ENCODE measurements around the gene ENPP6.
"Not testable (repeated sequence)": the region's sequence is repeated elsewhere in the genome, so short reads cannot be mapped to it uniquely, and the experiment has no call there.

ENPP6 gene

DNA sequence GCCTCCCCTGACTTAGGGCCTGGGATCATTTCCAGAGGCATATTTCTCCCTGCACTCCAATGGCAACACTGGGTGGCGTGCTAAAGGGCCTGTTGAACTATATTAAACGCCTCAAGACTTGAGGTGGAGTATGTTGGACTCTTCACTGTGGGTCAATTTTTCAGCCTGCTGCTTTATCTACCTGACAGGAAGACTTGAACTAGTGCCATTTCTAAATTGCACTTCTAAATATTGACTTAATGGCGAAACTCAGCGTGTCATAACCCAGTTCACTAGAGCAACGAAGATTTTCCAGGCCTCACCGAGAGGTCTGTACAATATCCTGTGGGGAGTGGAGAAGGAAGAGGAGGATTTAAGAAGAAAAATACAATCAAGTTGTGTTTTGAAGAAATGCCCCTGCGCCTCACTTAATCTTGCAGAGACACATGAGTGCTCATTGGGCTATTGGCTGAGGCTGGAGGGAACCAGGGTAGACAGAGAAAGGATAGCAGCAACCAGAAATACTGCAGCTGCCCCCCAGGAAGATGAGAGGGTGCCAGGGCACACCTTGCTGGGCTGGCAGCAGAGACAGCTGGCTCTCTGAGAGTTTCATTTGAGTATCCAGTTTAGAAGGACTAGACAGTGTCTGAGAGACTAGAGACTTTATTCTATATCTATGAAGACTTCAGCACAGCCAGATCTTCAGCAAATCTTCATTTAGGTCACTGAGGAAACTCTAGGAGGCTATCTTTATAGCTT is 67.4 kb downstream of the ENPP6 start:
- no CpG with 5 or more reads among the region's 7 CpGs for WGBS (ENCODE audit: insufficient coverage, insufficient read length)
- Histone ChIP-seq H3K4me3 (ENCODE audit: low read length) (no peak overlapping the region), H3K4me1 (ENCODE audit: control insufficient read depth, insufficient read depth, low read length) (no peaks in the 10 kb centered on the region; the same call in 1 of the 2 replicates), H3K27ac (ENCODE audit: low read length) (no peak overlapping the region), H3K36me3 (ENCODE audit: control insufficient read depth, insufficient read depth, low read length) (no peaks in the 10 kb centered on the region), H3K9me3 (ENCODE audit: control insufficient read depth, insufficient read depth, low read length) (no peaks in the 10 kb centered on the region), H3K27me3 (ENCODE audit: control insufficient read depth, insufficient read depth, low read length) (no peaks in the 10 kb centered on the region)
- no peak for DNase-seq (ENCODE audit: low read depth, low spot score)

DNA sequence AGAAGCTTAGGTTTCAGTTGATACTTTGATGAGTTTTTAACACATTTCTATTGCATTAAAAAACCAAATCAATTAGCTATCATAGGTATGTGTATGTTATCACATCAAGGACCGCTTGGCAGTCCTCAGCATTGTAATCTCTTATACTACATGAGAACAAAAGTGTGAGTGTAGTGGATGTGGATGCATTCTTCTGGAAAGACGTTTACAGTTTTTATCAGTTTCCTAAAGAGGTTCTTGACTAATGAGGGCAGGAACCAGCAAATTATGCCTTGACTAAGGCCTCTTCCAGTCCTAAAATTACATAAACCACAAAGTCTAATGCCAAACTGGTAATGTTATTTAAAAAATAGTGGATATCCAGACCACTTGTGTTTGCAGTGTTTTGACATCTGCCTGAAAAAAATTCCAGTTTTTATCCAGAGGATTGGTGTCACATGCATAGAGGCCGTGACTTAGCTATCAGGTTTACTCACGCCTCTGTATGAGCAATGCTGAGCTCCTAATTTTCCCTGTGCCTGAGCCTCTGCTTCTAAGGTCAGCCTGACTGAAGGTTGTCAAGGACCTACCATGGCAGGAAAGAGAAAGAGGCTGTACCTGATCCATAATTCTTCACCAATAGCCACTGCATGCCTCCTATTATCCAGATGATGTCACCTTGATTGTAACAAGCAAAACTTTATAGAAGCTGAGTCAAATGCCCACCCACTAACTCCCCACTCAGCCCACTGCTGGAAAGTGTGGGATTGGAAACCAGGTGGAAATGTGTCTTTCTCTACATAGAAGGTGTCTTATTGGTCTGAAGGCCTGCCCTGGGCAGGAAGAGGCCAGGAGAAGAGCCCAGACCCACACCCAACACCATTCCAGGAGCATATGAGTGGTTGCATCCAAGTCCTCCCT is 68.7 kb downstream of the ENPP6 start:
- H3K9me3 ChIP-seq (ENCODE audit: control insufficient read depth, insufficient read depth, low read length), result no peaks in the 10 kb centered on the region
- H3K4me1 ChIP-seq (ENCODE audit: control insufficient read depth, insufficient read depth, low read length), result no peaks in the 10 kb centered on the region; the same call in 1 of the 2 replicates
- H3K4me3 ChIP-seq (ENCODE audit: low read length), result no peak overlapping the region
- H3K36me3 ChIP-seq (ENCODE audit: control insufficient read depth, insufficient read depth, low read length), result no peaks in the 10 kb centered on the region
- no peak for DNase-seq (ENCODE audit: low read depth, low spot score)
- H3K27me3 ChIP-seq (ENCODE audit: control insufficient read depth, insufficient read depth, low read length), result no peaks in the 10 kb centered on the region
- WGBS (ENCODE audit: insufficient coverage, insufficient read length), result no CpG with 5 or more reads among the region's 4 CpGs
- no peak overlapping the region for H3K27ac ChIP-seq (ENCODE audit: low read length)

GRCh38 chr4:184147858-184148737 is 69.6 kb downstream of the ENPP6 start:
- DNase-seq (ENCODE audit: low read depth, low spot score), result no peak
- no peaks in the 10 kb centered on the region; the same call in 1 of the 2 replicates for H3K4me1 ChIP-seq (ENCODE audit: control insufficient read depth, insufficient read depth, low read length)
- H3K36me3 ChIP-seq (ENCODE audit: control insufficient read depth, insufficient read depth, low read length), result no peaks in the 10 kb centered on the region
- WGBS (ENCODE audit: insufficient coverage, insufficient read length), result no CpG with 5 or more reads among the region's 8 CpGs
- no peak overlapping the region for H3K27ac ChIP-seq (ENCODE audit: low read length)
- no peak overlapping the region for H3K4me3 ChIP-seq (ENCODE audit: low read length)
- no peaks in the 10 kb centered on the region for H3K27me3 ChIP-seq (ENCODE audit: control insufficient read depth, insufficient read depth, low read length)
- H3K9me3 ChIP-seq (ENCODE audit: control insufficient read depth, insufficient read depth, low read length), result no peaks in the 10 kb centered on the region

DNA sequence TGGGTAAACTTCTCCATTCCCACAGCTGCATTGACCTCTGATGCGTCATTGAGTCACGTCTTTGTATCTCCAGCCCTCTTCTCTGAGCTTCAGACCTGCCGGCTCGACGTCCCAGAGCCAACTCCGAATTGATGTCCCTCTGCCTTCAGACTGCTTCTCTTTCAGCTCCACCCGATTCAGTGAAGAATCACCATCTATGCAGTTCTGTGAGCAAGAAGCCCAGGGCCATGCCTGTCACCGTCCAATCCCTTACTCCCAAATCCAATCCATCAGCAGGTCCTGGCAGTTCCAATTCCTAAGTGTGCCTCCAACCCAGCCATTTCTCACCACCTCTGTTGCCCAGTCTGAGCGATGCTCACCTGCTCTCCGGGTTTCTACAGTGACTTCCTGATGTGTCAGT is 70.7 kb downstream of the ENPP6 start:
- DNase-seq (ENCODE audit: low read depth, low spot score), result no peak
- no peaks in the 10 kb centered on the region for H3K27me3 ChIP-seq (ENCODE audit: control insufficient read depth, insufficient read depth, low read length)
- H3K36me3 ChIP-seq (ENCODE audit: control insufficient read depth, insufficient read depth, low read length), result no peaks in the 10 kb centered on the region
- no peaks in the 10 kb centered on the region; the same call in 1 of the 2 replicates for H3K4me1 ChIP-seq (ENCODE audit: control insufficient read depth, insufficient read depth, low read length)
- WGBS (ENCODE audit: insufficient coverage, insufficient read length), result no CpG with 5 or more reads among the region's 10 CpGs
- no peak overlapping the region for H3K27ac ChIP-seq (ENCODE audit: low read length)
- no peak overlapping the region for H3K4me3 ChIP-seq (ENCODE audit: low read length)
- no peaks in the 10 kb centered on the region for H3K9me3 ChIP-seq (ENCODE audit: control insufficient read depth, insufficient read depth, low read length)

- H3K27me3 ChIP-seq (ENCODE audit: control insufficient read depth, insufficient read depth, low read length), result no peaks in the 10 kb centered on the region
- H3K36me3 ChIP-seq (ENCODE audit: control insufficient read depth, insufficient read depth, low read length), result no peaks in the 10 kb centered on the region
- no peak for DNase-seq (ENCODE audit: low read depth, low spot score)
- H3K27ac ChIP-seq (ENCODE audit: low read length), result no peak overlapping the region
- H3K4me1 ChIP-seq (ENCODE audit: control insufficient read depth, insufficient read depth, low read length), result no peaks in the 10 kb centered on the region; the same call in 1 of the 2 replicates
- H3K4me3 ChIP-seq (ENCODE audit: low read length), result no peak overlapping the region
- WGBS (ENCODE audit: insufficient coverage, insufficient read length), result no CpG with 5 or more reads among the region's 5 CpGs
- H3K9me3 ChIP-seq (ENCODE audit: control insufficient read depth, insufficient read depth, low read length), result no peaks in the 10 kb centered on the region
Measured at GRCh38 chr4:184145596-184145995, 72.1 kb downstream of the ENPP6 start.

- Histone ChIP-seq H3K27me3 (ENCODE audit: control insufficient read depth, insufficient read depth, low read length) (no peaks in the 10 kb centered on the region), H3K9me3 (ENCODE audit: control insufficient read depth, insufficient read depth, low read length) (no peaks in the 10 kb centered on the region), H3K27ac (ENCODE audit: low read length) (no peak overlapping the region), H3K4me3 (ENCODE audit: low read length) (no peak overlapping the region), H3K4me1 (ENCODE audit: control insufficient read depth, insufficient read depth, low read length) (no peaks in the 10 kb centered on the region; the same call in 1 of the 2 replicates), H3K36me3 (ENCODE audit: control insufficient read depth, insufficient read depth, low read length) (no peaks in the 10 kb centered on the region)
- no peak for DNase-seq (ENCODE audit: low read depth, low spot score)
- no CpG with 5 or more reads among the region's 15 CpGs for WGBS (ENCODE audit: insufficient coverage, insufficient read length)
Measured at GRCh38 chr4:184143770-184144564, 73.7 kb downstream of the ENPP6 start.

- Histone ChIP-seq H3K27me3 (ENCODE audit: control insufficient read depth, insufficient read depth, low read length) (no peaks in the 10 kb centered on the region), H3K4me1 (ENCODE audit: control insufficient read depth, insufficient read depth, low read length) (no peaks in the 10 kb centered on the region), H3K9me3 (ENCODE audit: control insufficient read depth, insufficient read depth, low read length) (no peaks in the 10 kb centered on the region), H3K36me3 (ENCODE audit: control insufficient read depth, insufficient read depth, low read length) (no peaks in the 10 kb centered on the region), H3K27ac (ENCODE audit: low read length) (no peak overlapping the region), H3K4me3 (ENCODE audit: low read length) (no peak overlapping the region)
- WGBS (ENCODE audit: insufficient coverage, insufficient read length), result no CpG with 5 or more reads among the region's 18 CpGs
- DNase-seq (ENCODE audit: low read depth, low spot score), result no peak
Measured at GRCh38 chr4:184142121-184143000, 75.3 kb downstream of the ENPP6 start.

- H3K4me3 ChIP-seq (ENCODE audit: low read length); H3K36me3 ChIP-seq (ENCODE audit: control insufficient read depth, insufficient read depth, low read length); H3K4me1 ChIP-seq (ENCODE audit: control insufficient read depth, insufficient read depth, low read length); H3K9me3 ChIP-seq (ENCODE audit: control insufficient read depth, insufficient read depth, low read length); H3K27ac ChIP-seq (ENCODE audit: low read length); DNase-seq (ENCODE audit: low read depth, low spot score); H3K27me3 ChIP-seq (ENCODE audit: control insufficient read depth, insufficient read depth, low read length): not testable (repeated sequence)
- no CpG with 5 or more reads among the region's 8 CpGs for WGBS (ENCODE audit: insufficient coverage, insufficient read length)
Measured at GRCh38 chr4:184140901-184141300, 76.8 kb downstream of the ENPP6 start.

DNA sequence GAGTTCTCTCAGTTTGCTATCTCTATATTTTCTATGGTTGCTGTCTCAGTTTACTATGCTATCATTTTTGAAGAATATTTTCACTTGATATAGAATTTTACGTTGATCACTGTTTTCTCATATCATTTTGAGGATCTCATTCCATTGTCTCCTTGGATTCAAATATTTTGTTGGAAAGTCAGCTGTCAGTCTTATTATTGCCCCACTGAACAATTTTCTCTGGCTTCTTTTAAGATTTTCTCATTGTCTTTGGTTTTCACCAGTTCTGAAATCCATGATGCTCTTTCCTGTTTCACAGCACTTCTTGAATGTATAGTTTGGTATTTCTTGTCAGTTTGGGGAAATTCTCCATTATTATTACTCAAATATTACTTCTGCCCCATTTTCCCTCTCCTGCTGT is 81.1 kb downstream of the ENPP6 start:
- no peak for DNase-seq (ENCODE audit: low read depth, low spot score)
- no peaks in the 10 kb centered on the region for H3K9me3 ChIP-seq (ENCODE audit: control insufficient read depth, insufficient read depth, low read length)
- no peak overlapping the region for H3K27ac ChIP-seq (ENCODE audit: low read length)
- H3K4me3 ChIP-seq (ENCODE audit: low read length), result no peak overlapping the region
- no peaks in the 10 kb centered on the region for H3K4me1 ChIP-seq (ENCODE audit: control insufficient read depth, insufficient read depth, low read length)
- no peaks in the 10 kb centered on the region for H3K27me3 ChIP-seq (ENCODE audit: control insufficient read depth, insufficient read depth, low read length)
- no peaks in the 10 kb centered on the region for H3K36me3 ChIP-seq (ENCODE audit: control insufficient read depth, insufficient read depth, low read length)
- no CpG with 5 or more reads among the region's 1 CpG for WGBS (ENCODE audit: insufficient coverage, insufficient read length)

All from iPS DF 6.9 (cell line).